ENCODE results near the gene C2orf76.

Gene C2orf76

DNA sequence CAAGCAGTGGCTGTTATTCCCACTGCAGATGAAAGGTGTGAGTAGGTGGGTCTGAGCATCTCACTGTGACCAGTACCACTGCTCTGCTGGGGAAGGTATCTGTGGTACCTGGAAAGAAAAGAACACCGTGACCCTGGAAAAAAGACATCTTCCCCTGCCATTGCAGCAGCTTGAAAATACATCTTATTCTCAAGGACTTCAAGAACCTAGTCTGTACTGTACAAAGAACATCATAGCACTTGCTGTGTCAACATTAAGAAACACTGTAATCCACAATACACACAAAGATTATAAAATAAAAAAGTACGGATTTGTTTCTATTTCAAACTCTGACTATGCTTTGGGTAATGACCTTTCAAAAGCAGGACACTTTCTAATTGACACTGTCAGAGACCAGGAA is 28.9 kb downstream of the C2orf76 start:
- no peak for FAIRE-seq

- no peak for FAIRE-seq
Observed at GRCh38 chr2:119333833-119334232, 32.8 kb downstream of the C2orf76 start.

DNA sequence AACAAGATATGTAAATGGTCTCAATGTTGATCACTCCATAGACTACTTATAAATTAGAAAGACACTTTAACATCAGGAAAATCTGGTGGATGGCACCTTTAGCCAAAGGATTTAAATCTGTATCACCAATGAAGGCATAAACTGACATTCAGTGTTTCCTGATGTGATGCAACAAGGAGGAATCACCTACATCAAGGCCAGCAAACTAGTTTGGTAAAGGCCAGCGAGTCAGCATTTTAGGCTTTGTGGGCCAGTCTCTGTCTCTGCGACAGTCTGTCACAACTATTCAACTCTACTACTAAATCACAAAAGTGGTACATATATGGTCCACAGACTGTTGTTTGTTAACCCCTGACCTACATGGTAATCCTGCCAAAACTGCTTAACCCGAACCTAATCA is 33.3 kb downstream of the C2orf76 start:
- FAIRE-seq, result no peak

DNA sequence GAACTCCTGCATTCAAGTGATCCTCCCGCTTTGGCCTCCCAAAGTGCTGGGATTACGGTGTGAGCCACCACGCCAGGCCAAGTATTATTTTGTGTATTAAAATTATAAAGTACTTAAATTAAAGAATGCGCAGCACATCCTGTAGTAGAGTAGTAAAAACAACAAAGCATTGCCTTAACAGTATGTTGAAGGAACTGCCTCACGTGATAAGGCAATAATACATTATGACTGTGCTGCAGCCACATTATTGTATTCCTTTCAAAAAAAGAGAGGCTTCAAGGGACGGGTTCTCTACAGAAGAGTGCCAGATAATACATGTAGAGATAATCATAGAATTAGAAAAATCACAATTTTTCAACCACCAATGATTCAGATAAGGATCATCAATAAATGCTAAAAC is 33.7 kb downstream of the C2orf76 start:
- no peak for FAIRE-seq

- FAIRE-seq, result no peak
Observed at GRCh38 chr2:119327431-119327830, 39.2 kb downstream of the C2orf76 start.

DNA sequence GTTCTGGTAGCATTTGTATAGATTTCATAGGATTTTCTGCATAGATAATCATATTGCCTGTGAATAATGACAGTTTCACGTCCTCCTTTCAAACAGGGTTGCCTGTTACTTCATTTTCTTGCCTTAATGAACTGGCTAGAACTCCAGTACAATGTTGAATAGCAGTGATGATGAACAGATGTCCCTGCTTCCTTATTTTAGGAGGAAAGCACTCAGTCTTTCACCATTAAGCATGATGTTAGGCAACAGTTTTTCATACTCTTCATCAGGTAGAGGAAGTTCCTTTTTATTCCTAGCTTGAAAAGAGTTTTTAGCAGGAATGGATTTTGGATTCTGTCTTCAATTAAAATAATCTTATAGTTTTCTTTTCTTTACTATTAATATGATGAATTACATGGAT is 39.7 kb downstream of the C2orf76 start:
- no peak for FAIRE-seq

GRCh38 chr2:119324685-119325270 is 41.9 kb downstream of the C2orf76 start:
- no peak for FAIRE-seq

- FAIRE-seq, result no peak
Observed at GRCh38 chr2:119323459-119323858, 43.2 kb downstream of the C2orf76 start.

- FAIRE-seq, result no peak
Observed at GRCh38 chr2:119319593-119319992, 47.0 kb downstream of the C2orf76 start.

DNA sequence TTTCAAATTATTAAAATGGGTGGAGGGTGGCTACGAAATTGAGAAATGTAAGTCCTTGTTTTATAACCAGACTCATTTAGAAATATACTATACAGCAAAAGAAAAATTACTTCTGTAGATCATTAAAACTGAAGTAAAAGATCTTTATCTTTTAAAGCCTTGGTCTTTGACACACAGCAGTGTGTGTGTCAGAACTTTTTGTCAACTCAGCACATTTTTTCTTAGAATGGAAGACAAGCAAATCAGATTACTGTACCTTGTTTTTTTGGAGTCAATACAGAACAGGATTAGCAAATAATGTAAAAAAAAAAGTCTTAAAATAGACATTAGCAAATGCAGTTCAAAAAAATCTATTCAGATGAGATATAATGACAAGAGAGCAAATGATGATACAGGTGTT is 49.1 kb downstream of the C2orf76 start:
- FAIRE-seq, result no peak

DNA sequence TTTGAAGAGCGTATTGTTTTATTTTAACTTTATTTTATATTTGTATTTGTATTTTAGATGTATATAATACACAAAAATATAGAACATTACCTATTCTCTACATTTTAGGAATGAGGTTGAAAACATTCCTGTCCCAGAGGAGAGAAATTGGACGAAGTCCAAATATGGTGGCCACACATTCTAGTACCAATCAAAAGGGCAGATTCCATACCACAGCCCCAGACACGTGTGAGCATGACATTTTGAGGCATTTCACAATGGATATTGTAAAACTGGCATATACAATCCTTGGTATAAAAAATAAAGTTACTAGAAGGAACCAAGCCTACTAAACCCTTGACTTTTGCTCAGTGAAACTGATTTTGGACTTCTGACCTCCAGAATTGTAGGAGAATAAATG is 50.6 kb downstream of the C2orf76 start:
- no peak for FAIRE-seq

DNA sequence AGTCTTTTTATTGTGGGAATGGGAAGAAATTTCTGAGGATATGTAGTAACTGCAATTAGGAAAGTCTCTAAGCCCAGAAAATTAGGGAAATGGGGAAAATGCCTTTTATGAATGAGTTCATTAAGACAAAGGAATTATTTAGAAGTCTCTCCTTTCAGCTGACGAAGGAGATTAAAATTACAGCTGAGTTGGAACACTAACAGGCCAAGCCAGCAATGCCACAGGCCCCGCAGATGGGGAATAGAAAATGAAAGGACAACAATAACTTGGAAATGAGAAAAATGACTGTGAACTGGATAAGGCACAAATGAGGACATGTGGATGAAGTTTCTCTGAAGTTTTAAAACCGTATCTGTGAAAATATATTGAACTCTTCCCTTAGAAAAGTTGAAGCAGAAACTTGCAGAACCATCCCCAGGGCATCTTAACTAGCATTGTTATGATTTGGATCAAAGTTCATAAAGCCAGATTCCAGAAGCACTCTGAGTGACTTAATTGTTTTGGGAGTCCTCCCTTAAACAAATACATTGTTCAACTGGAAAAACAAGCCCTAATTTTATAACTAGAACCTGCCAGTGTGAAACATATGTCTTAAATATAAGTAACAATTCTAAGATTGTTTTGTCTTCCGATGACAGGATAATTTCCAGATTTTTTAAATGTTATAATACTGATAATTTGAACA is 51.3 kb downstream of the C2orf76 start:
- FAIRE-seq, result no peak

- no peak for FAIRE-seq
Observed at GRCh38 chr2:119311831-119312230, 54.8 kb downstream of the C2orf76 start.

DNA sequence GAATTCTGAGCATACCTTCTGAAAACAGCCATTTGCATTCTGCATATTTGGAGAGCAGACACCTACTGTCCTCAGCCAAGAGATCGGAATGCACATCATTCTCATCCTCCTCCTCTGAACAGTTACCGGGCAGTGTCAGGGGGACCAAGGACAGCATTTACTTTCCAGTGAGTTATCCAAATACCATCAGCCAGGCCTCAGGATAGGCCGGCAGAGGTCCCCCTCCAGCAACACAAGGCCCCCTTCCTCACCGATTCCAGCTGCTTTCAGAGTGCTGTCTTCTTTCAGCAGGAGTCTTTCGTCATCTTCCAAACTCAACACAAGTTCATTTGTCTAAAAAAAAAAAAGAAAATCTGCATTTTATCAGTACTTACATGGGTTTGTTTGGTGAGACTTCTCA is 55.3 kb downstream of the C2orf76 start:
- no peak for FAIRE-seq

DNA sequence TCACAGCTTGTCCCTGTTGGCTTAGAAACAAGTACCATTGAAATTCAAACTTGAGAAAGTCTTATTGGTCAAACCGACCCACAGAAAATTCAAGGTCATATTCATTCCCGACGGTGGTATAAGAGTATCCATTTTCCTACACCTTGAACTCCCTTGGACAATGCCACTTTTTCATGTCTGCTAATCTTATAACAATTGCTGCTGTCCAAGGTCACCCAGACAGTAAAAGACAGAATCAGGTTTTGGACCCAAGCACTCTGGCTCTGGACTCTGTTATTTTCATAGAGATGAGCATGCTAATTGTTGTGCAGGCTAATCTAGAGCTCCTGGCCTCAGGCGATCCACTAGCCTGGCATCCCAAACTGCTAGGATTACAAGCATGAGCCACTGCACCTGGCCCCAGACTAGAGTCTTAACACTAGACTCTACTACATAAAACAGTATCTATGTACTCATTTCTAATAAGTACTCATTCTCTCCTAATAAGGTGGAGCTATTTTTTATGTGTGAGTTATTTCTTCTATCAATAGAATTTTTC is 57.8 kb downstream of the C2orf76 start:
- FAIRE-seq, result no peak

DNA sequence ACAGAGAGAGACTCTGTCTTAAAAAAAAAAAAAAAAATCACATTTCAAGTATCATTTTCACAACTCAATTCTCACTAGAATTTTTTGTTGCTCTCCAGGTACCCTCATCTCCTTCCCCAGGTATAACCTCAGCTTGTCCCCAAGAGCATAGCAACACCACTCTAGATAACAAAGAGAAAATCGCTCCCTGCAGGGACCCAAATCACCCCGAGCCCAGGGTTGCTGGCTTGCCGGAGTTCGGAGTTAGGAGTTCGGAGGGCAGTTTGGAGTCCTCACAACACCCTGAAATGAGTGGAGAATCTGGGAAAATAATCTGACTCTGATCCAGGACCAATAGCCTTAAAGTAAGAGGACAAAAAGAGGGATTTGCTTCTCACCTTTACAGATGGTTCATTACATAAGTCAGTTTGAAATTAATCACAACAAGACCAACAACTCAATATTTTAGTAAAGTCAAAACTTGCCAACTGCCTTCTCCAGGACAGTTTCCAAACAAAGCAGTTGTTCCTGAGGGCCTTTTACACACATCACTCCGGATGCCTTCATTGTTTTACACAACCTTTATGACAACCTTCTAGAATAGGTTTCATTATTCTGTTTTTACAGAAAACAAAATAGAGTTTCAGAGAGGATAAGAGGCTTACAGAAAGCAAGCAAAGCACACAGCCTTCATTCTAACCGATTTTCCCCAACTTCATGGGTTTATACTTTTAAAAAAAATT is 59.1 kb downstream of the C2orf76 start:
- FAIRE-seq, result no peak

GRCh38 chr2:119306196-119306590 is 60.4 kb downstream of the C2orf76 start:
- no peak for FAIRE-seq

DNA sequence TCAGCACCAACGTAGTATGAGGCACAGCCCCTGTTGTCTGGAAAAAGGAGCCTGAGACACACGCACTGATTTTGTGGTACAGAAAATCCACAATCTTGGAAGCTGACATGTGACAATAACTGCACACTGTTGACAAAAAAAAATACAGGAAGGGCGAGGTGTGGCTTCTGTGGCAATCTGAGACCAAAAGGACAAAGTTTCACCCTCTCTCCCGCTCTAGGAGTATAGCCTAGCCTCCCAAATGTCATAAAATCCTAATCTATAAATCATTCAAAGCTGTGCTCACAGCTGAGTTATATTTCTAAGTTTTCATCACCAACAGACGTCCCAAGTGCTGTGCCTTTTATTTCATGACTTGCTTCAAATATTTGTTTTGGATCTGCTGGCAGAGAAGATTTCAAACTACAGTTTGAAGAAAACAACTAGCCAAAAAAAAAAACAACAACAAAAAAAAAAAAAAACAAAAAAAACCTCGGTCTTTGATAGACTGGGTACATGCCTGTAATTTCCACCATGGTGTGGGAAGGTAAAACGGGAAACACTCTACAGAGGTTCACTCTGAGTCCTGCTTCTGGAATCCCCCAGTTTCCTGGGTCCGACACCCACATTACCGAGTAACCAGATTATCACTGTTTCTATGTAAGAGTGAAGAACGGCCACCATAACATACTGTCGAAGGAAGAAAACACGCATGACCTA is 61.0 kb downstream of the C2orf76 start:
- FAIRE-seq, result no peak

DNA sequence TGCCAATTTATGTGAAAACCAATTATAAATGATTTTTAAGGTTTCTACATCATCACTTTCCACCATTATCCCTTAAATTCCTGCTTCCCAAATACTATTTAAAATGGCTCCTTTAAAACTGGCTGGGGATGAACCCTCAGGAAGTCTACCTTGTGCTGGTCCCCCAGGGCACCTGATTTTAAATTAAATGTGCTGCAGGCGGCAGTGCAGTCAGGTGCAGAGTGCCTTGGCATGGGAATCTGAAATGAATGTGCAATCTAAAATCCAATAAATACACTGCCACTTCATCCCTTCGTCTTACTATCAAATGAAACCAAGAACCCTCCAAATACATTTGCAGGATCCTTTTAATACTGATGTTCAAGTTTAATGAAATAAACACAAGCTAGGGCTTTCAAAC is 61.8 kb downstream of the C2orf76 start:
- no peak for FAIRE-seq

GRCh38 chr2:119301413-119301812 is 65.2 kb downstream of the C2orf76 start:
- FAIRE-seq, result no peak

GRCh38 chr2:119295688-119296375 is 70.8 kb downstream of the C2orf76 start:
- FAIRE-seq, result no peak

DNA sequence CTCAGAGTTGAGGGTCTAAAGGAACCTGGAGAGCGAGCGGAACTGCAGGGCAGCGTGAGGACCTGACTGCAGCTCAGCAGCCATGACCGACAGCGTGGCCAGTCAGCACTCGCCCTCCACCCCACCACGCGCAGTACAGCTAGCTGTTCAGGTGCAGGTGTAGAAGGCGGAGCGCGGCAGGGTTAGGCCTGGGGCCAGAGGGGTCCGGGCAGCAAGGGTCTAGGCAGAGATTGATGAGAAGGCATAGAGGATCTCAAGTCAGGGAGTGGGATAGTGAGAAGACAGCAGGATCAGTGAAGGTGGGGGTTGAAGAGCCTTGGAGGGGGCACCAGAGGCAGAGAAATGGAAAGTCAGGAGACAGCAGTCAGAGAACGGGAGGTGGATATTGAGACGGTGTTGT is 72.0 kb downstream of the C2orf76 start:
- no peak for FAIRE-seq

DNA sequence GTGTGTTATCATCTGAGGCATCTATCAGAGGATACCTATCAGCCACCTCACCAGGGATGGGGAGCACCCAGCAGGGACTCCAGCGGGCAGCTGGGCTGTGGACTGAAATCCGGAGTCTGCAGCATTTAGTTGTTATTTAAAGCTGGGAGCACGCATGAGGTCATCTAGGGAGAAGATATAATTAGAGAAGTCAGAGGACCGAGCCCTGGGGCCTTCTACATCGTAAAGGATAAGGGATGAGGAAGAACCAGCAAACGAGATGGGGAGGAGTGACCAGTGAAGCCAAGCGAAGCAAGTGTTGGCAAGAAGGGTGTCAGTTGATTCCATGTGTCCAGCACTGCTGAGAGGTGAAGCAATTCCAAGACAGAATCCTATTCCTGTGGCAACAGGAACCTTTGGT is 72.7 kb downstream of the C2orf76 start:
- FAIRE-seq, result no peak
